DOHH2 (cell line): ENCODE results near the gene TBKBP1.

Experiments used
- EZH2phosphoT487 ChIP-seq: fragments of 200-600 bp; sonication (generic); IDR thresholded peaks from 2 replicates; pipeline ENCODE4 v1.6.1; 2017; ENCODE audit warnings: borderline replicate concordance, mild to moderate bottlenecking, antibody characterized with exemption, low read length, moderate library complexity, mixed read lengths
- TF ChIP-seq, protein P1 (sequence below): fragments of 200-600 bp; sonication (generic); IDR thresholded peaks from one replicate; pipeline ENCODE4 v1.5.1; 2014; ENCODE audit warnings: antibody characterized with exemption, mild to moderate bottlenecking, low read depth, low read length; ENCODE audit not compliant: poor library complexity, severe bottlenecking

DNA sequence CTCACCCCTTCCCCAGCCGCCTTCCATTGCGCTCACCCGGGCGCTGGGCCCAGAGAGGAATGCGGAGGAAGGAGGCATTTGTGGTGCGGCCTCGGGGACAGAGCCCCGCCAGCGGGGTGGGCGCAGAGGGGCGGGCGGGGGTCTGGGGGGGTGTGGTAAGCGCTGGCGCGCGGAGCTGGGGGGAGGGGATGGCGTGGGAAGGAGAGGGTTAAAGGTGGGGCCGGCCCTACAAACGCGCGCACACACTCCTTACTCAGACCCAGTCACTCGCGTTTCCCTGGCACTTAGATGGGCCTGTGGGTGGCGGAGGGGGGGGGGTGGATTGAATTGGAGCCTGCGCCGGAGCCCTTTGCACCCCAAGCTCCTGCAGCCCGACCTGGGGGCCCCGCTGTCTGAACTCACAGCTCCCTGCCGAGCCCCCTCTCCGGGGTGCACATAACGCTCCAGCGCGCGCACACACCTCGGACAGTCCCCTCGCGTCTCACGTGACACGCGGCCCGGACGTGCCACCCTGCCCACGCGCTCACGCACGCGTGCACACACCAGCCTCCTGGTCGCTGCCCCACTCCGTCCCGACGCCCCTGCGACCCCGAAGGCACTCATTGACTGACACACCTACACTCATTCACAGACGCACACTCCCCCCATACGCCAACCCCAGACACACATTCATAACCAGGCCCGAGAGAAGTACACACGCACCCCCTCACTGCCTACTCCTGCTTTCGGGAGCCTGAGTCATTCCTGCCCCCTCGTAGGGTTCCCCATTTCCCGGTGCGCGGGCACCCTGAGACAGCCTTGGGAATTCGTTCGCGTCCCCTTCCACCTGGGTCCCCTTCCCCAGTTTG is 844 bp downstream of the TBKBP1 start:
- TF ChIP-seq, protein P1, sequence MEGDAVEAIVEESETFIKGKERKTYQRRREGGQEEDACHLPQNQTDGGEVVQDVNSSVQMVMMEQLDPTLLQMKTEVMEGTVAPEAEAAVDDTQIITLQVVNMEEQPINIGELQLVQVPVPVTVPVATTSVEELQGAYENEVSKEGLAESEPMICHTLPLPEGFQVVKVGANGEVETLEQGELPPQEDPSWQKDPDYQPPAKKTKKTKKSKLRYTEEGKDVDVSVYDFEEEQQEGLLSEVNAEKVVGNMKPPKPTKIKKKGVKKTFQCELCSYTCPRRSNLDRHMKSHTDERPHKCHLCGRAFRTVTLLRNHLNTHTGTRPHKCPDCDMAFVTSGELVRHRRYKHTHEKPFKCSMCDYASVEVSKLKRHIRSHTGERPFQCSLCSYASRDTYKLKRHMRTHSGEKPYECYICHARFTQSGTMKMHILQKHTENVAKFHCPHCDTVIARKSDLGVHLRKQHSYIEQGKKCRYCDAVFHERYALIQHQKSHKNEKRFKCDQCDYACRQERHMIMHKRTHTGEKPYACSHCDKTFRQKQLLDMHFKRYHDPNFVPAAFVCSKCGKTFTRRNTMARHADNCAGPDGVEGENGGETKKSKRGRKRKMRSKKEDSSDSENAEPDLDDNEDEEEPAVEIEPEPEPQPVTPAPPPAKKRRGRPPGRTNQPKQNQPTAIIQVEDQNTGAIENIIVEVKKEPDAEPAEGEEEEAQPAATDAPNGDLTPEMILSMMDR = no peak
- TF ChIP-seq EZH2phosphoT487 = no peak
